Measurements from ENCODE around the gene BIK.

DNA sequence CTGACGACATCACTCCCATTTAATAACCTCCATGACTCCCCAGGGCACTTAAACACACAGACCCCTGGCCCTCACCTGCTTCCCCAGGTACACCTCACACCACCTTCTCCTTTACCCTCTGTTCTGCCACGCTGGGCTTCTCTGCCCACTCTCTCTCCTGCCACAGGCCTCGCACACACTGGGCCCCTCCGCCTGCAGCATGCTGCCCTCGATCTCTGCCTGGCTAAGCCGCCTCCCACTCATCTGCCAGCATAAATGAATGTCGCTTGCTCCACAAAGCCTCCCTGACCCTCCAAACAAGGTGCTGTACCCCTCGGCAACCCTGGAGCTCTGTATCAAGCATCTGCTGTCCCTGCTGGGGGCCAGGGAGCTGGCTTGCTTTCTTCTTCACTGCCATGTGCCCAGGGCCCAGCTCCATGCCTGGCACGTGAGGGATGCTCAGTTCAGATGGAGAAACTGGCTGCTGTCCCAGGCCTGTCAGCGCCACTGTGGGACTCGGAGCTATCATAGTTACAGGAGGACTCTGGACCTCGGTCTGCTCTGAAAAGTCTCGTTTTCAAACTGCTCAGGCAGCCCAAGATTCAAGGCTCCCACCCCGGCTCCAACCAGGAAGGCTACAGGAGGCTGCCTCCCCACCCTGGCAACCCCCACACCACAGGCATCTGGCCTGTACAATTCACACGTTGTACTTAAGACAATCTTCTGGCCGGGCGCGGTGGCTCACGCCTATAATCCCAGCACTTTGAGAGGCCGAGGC lies 33.3 kb upstream of the BIK start:
- no peak for TF ChIP-seq POLR2A (IDR thresholded peaks at IDR 0.05; ENCODE audit: low read depth, low read length)
- TF ChIP-seq TAF1 (IDR thresholded peaks at IDR 0.05; ENCODE audit: borderline replicate concordance, low read depth, low read length) = no peak

All from GM12892 (cell line).